22Rv1 (cell line): ENCODE results near the gene SFMBT1.

Source experiments
- H3K27ac ChIP-seq: fragments of 450-650 bp; 2 replicates; pipeline ENCODE4 v1.5.1; 2017
- ZFX ChIP-seq: fragments of 450-650 bp; IDR thresholded peaks from 2 replicates; pipeline ENCODE4 v1.6.1; 2017; ENCODE audit warnings: antibody characterized with exemption, borderline replicate concordance
- TF ChIP-seq, protein P1 (sequence below): fragments of 450-650 bp; IDR thresholded peaks from 2 replicates; pipeline ENCODE4 v1.5.1; 2017; ENCODE audit warnings: mild to moderate bottlenecking

SFMBT1 gene

DNA sequence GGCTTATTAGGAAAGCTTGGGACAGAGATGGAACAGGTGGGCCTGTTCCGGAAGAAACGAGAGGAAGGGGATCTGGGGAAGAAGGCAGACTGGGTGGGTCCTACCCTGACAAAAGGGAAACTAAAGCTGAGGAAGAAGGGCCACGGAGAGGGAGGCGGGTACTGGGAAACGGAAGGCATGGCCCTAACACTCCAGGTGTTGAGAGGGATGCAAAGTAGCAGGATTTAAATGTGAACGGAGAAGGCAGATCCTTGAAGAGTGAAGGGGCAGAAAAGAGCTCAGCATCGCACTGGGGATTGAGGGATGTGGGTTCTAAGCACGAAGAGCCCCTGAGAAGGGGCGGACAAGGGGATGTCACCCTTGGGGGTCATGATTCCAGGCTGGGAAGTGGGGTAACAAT, 149.3 kb downstream of the SFMBT1 start:
- H3K27ac ChIP-seq, result no peak overlapping the region
- no peak for TF ChIP-seq ZFX
- TF ChIP-seq, protein P1, sequence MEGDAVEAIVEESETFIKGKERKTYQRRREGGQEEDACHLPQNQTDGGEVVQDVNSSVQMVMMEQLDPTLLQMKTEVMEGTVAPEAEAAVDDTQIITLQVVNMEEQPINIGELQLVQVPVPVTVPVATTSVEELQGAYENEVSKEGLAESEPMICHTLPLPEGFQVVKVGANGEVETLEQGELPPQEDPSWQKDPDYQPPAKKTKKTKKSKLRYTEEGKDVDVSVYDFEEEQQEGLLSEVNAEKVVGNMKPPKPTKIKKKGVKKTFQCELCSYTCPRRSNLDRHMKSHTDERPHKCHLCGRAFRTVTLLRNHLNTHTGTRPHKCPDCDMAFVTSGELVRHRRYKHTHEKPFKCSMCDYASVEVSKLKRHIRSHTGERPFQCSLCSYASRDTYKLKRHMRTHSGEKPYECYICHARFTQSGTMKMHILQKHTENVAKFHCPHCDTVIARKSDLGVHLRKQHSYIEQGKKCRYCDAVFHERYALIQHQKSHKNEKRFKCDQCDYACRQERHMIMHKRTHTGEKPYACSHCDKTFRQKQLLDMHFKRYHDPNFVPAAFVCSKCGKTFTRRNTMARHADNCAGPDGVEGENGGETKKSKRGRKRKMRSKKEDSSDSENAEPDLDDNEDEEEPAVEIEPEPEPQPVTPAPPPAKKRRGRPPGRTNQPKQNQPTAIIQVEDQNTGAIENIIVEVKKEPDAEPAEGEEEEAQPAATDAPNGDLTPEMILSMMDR, result no peak

DNA sequence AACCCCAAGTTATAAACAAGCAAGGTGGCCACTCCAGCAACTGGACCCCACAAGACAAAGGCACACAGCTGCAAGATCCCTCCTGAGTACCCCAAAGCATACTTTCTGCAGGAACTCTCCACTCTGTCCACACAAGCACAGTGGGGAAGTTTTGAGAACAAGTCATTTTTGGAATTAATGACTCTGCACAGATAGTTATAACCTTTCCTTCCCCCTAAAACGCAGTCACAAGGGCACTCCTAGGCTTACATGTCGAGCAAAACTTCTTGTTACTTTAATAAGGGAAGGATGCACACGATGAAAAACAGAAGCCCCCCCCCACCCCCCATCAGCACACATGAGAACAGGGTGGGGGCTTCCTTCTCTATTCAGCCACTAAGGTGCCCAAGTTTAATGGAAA, 149.7 kb downstream of the SFMBT1 start:
- H3K27ac ChIP-seq, result no peak overlapping the region
- TF ChIP-seq ZFX, result no peak
- TF ChIP-seq, protein P1, result no peak

DNA sequence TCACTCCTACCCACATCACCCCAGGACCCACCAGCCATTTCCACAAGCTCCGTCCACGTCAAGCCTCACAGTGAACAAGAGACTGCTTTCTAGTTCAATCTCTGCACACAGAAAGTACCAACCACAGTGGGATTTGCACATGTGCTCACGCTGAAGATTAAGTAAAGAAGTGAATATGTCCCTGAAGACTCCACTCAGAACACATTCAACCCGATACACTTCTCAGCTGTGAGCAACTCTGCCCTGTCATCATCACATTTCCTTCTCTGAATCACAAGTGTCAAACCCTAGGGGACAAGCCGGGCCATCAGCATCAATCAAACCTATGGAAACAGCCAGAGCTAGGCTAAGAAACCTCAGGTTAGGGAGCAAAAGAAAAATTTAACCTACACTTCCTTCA, 150.5 kb downstream of the SFMBT1 start:
- TF ChIP-seq, protein P1, result no peak
- H3K27ac ChIP-seq, result no peak overlapping the region

DNA sequence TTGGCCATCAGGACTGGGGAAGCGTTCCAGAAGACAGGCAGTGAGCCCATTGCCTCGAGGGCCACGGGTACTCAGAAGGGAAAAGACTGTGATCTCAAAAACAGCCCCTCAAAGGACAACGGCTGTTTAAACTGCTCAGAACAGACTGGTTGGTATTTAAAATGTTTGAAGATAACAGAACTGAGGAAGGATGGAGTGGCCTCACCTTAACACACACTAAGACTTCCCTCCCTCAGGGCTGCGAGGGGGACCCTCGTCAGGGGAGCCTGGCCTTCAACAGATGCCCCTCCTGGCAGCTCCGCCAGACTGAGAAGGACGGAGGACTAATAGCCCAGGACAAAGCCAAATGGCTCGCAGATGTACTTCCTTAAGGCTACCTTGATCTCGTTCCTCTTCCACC, 151.1 kb downstream of the SFMBT1 start:
- TF ChIP-seq ZFX, result no peak
- TF ChIP-seq, protein P1, result no peak
- H3K27ac ChIP-seq, result no peak overlapping the region

DNA sequence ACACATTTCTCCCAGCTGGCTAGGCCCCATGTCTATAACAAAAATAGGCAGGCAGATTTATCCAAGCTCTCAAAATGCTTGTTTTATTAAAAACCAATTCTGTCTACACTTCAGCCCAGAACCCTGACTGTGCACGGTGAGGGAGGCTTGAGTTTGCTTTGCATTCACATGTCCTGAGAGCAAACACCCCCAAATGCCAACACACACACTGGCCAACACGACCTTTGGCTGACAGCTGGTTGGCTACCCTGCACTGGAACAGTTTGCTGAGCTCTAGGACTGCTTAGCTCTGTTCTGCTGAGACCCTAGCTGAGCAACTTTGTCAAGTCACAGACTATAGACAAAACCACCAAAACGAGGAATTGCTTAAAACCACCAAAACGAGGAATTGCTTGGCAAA, 152.2 kb downstream of the SFMBT1 start:
- TF ChIP-seq, protein P1, result no peak
- no peak for TF ChIP-seq ZFX
- H3K27ac ChIP-seq, result no peak overlapping the region

DNA sequence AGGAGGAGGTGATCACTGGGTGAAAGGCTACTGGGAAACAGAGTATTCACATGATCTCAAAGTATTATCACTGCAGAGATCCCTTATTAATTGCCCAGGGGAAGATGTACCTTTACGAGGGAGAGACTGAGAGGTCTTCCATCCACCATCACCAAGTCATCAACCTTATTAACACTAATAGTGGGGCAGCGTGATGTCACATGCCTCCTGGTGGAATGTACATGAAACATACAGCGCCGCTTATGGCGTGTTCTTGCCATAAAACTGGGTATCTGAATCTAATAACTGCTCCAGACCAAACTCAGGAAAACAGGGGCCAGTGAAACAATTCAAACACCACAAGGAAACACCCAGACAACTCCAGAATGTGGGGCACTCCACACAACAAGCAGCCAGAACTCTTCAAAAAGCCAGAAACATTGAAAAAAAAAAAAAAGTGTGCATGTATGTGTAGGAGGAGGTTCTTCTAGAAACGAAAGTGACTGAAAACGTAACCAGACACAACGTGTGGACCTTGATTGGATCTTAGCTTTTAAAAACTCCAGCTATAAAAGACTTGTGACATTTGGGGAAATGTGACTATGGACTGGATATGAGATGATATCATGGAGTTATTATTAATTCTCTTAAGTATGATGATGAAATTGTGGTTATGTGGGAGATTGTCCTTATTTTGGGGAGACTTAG, 153.1 kb downstream of the SFMBT1 start:
- H3K27ac ChIP-seq, result no peak overlapping the region
- TF ChIP-seq ZFX, result no peak
- TF ChIP-seq, protein P1, result peak; percentile 7; the same call in 1 of the 2 replicates

DNA sequence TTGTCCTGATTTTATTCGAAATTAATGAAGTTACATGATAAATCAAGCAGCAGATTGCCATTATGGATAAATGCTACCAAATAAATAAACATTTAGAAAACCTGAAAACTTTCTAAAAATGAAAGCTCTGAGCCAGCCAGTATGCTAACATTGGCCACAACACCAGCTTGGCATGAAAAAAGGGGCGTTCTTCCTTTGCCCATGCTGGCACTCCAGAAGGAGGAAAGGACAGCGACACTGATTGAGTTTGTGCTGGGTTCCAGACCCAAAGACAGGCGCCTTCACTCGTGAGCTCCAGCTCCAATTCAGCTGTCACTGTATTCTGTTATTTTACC, 153.6 kb downstream of the SFMBT1 start:
- TF ChIP-seq, protein P1, result no peak
- TF ChIP-seq ZFX, result no peak
- H3K27ac ChIP-seq, result no peak overlapping the region
